ENCODE data around the gene PHC2.
A peak's percentile ranks its signal among the peaks of the same experiment; 100 is the strongest.

Gene PHC2

GRCh38 chr1:33460144-33460543 is 29.2 kb upstream of the PHC2 start:
- Histone ChIP-seq H3K27me3 (replicated peaks) (no peaks in the 10 kb centered on the region), H3K4me3 (ENCODE audit: low read depth, low read length) (no peak overlapping the region), H3K36me3 (replicated peaks) (no peaks in the 10 kb centered on the region), H3K27ac (peak overlapping the region; percentile 7)
- TF ChIP-seq CTCF (IDR thresholded peaks at IDR 0.05; ENCODE audit: low read depth, low read length, missing control alignments): no peak
- in situ Hi-C loops (cut with HindIII; ENCODE audit: low pct_ligation_motif_present, low sequenced_read_pairs): no loop called here
- no peak for DNase-seq

- peak overlapping the region; percentile 30 for H3K27ac ChIP-seq
- in situ Hi-C loops (cut with HindIII; ENCODE audit: low pct_ligation_motif_present, low sequenced_read_pairs): no loop called here
- no peak for TF ChIP-seq CTCF (IDR thresholded peaks at IDR 0.05; ENCODE audit: low read depth, low read length, missing control alignments)
- H3K27me3 ChIP-seq (replicated peaks): no peaks in the 10 kb centered on the region
- H3K4me3 ChIP-seq (ENCODE audit: low read depth, low read length): no peak overlapping the region
- peak; percentile 44 for DNase-seq
- H3K36me3 ChIP-seq (replicated peaks): no peaks in the 10 kb centered on the region
These were observed 28.8 kb upstream of the PHC2 start for GRCh38 chr1:33459691-33460090.

GRCh38 chr1:33456502-33456886 is 25.6 kb upstream of the PHC2 start:
- DNase-seq: peak; percentile 58
- no peaks in the 10 kb centered on the region for H3K36me3 ChIP-seq (replicated peaks)
- peak overlapping the region; percentile 41 for H3K27ac ChIP-seq
- no peak for TF ChIP-seq CTCF (IDR thresholded peaks at IDR 0.05; ENCODE audit: low read depth, low read length, missing control alignments)
- H3K4me3 ChIP-seq (ENCODE audit: low read depth, low read length): no peak overlapping the region
- in situ Hi-C loops (cut with HindIII; ENCODE audit: low pct_ligation_motif_present, low sequenced_read_pairs): no loop called here
- H3K27me3 ChIP-seq (replicated peaks): no peaks in the 10 kb centered on the region

GRCh38 chr1:33455539-33456501 is 24.9 kb upstream of the PHC2 start:
- in situ Hi-C loops (cut with HindIII; ENCODE audit: low pct_ligation_motif_present, low sequenced_read_pairs): no loop called here
- peak; percentile 90 for DNase-seq
- H3K4me3 ChIP-seq (ENCODE audit: low read depth, low read length): no peak overlapping the region
- H3K36me3 ChIP-seq (replicated peaks): no peaks in the 10 kb centered on the region
- peak; percentile 92 for TF ChIP-seq CTCF (IDR thresholded peaks at IDR 0.05; ENCODE audit: low read depth, low read length, missing control alignments)
- H3K27ac ChIP-seq: peak overlapping the region; percentile 41
- H3K27me3 ChIP-seq (replicated peaks): no peaks in the 10 kb centered on the region

- Histone ChIP-seq H3K4me3 (ENCODE audit: low read depth, low read length) (no peak overlapping the region), H3K36me3 (replicated peaks) (no peaks in the 10 kb centered on the region), H3K27ac (peak overlapping the region; percentile 1), H3K27me3 (replicated peaks) (no peaks in the 10 kb centered on the region)
- in situ Hi-C loops (cut with HindIII; ENCODE audit: low pct_ligation_motif_present, low sequenced_read_pairs): no loop called here
- no peak for TF ChIP-seq CTCF (IDR thresholded peaks at IDR 0.05; ENCODE audit: low read depth, low read length, missing control alignments)
- no peak for DNase-seq
These were observed 23.9 kb upstream of the PHC2 start for GRCh38 chr1:33454646-33455282.

Data from brain microvascular endothelial cell (primary cell).